IgD-negative memory B cell (primary cell): ENCODE data around the gene KRT78. TPM values are rescaled to one million over a fixed set of nuclear protein-coding genes. Genes with fewer than 3 reads are reported as not detected.

Source experiments
- H3K27ac Mint-ChIP-seq, 3 donors: one replicate each; pipeline ENCODE4 v1.8.0; 2020 to 2022; ENCODE audit warnings: mild to moderate bottlenecking in 3 of 3, mixed read lengths in 3 of 3, moderate library complexity in 1 of 3
- H3K27me3 Mint-ChIP-seq: one replicate; pipeline ENCODE4 v1.8.0; 2021; ENCODE audit warnings: mixed read lengths
- H3K36me3 Mint-ChIP-seq: one replicate; pipeline ENCODE4 v1.8.0; 2020; ENCODE audit warnings: mild to moderate bottlenecking, mixed read lengths
- H3K4me1 Mint-ChIP-seq, 3 donors: one replicate each; pipeline ENCODE4 v1.8.0; 2020 to 2022; ENCODE audit warnings: mixed read lengths in 3 of 3, mild to moderate bottlenecking in 1 of 3
- H3K4me3 Mint-ChIP-seq, 4 donors: one replicate each; pipeline ENCODE4 v1.8.0; 2020 to 2022; ENCODE audit warnings: mild to moderate bottlenecking in 4 of 4, mixed read lengths in 4 of 4, moderate library complexity in 3 of 4
- H3K9me3 Mint-ChIP-seq, 3 donors: one replicate each; pipeline ENCODE4 v1.8.0; 2020 to 2021; ENCODE audit warnings: mixed read lengths in 3 of 3, mild to moderate bottlenecking in 1 of 3
- polyA plus RNA-seq: library from polyadenylated mRNA; unstranded; fragments of 300-500 nt; fragmentation: Illumina TruSeq; gene quantifications from one replicate; pipeline ENCODE4 v1.2.3, GENCODE V29; 2021

Gene KRT78
- polyA plus RNA-seq, 1 donor from 2014 or later = not detected

- H3K4me1 Mint-ChIP-seq = no peaks in the 10 kb centered on the region
- no peaks in the 10 kb centered on the region for H3K9me3 Mint-ChIP-seq
- H3K27me3 Mint-ChIP-seq = peaks cover 9% of the 10 kb centered on the region
- H3K4me3 Mint-ChIP-seq = no peak overlapping the region
- H3K27ac Mint-ChIP-seq = no peak overlapping the region
- H3K36me3 Mint-ChIP-seq = peaks cover 7% of the 10 kb centered on the region
Measured at GRCh38 chr12:52817699-52818238, 31.0 kb downstream of the KRT78 start.

- Mint-ChIP-seq H3K4me1 (no peaks in the 10 kb centered on the region), H3K4me3 (peak overlapping the region in 1 of 4 donors; percentile 58), H3K27me3 (peaks cover 9% of the 10 kb centered on the region), H3K36me3 (peaks cover 7% of the 10 kb centered on the region), H3K9me3 (no peaks in the 10 kb centered on the region), H3K27ac (no peak overlapping the region)
Measured at GRCh38 chr12:52817003-52817698, 31.6 kb downstream of the KRT78 start.

- no peak overlapping the region for H3K27ac Mint-ChIP-seq
- H3K36me3 Mint-ChIP-seq = peaks cover 7% of the 10 kb centered on the region
- no peaks in the 10 kb centered on the region for H3K9me3 Mint-ChIP-seq
- no peaks in the 10 kb centered on the region for H3K4me1 Mint-ChIP-seq
- H3K27me3 Mint-ChIP-seq = peaks cover 9% of the 10 kb centered on the region
- no peak overlapping the region for H3K4me3 Mint-ChIP-seq
Measured at GRCh38 chr12:52815676-52816588, 32.9 kb downstream of the KRT78 start.

- H3K9me3 Mint-ChIP-seq = no peaks in the 10 kb centered on the region
- no peak overlapping the region for H3K27ac Mint-ChIP-seq
- peak overlapping the region in 1 of 4 donors; percentile 18 for H3K4me3 Mint-ChIP-seq
- no peaks in the 10 kb centered on the region for H3K4me1 Mint-ChIP-seq
- H3K27me3 Mint-ChIP-seq = peaks cover 9% of the 10 kb centered on the region
- H3K36me3 Mint-ChIP-seq = peaks cover 7% of the 10 kb centered on the region
Measured at GRCh38 chr12:52815161-52815560, 33.6 kb downstream of the KRT78 start.

GRCh38 chr12:52814710-52815155 lies 34.1 kb downstream of the KRT78 start:
- H3K36me3 Mint-ChIP-seq = peaks cover 7% of the 10 kb centered on the region
- peaks cover 9% of the 10 kb centered on the region for H3K27me3 Mint-ChIP-seq
- no peak overlapping the region for H3K27ac Mint-ChIP-seq
- no peaks in the 10 kb centered on the region for H3K9me3 Mint-ChIP-seq
- no peaks in the 10 kb centered on the region for H3K4me1 Mint-ChIP-seq
- no peak overlapping the region for H3K4me3 Mint-ChIP-seq

GRCh38 chr12:52813885-52814709 lies 34.7 kb downstream of the KRT78 start, which contains the start of gene KRT4:
Gene KRT4, minus strand, starts transcription at chr12:52814116. Its CDS starts 58 bp downstream, at chr12:52814058.
- no peak within 1 kb of the TSS for H3K4me3 Mint-ChIP-seq
- peaks cover 7% of the 10 kb centered on the region for H3K36me3 Mint-ChIP-seq
- H3K9me3 Mint-ChIP-seq = no peaks in the 10 kb centered on the region
- no peak within 1 kb of the TSS for H3K27ac Mint-ChIP-seq
- H3K4me1 Mint-ChIP-seq = peaks cover 0 to 2% (median 0%) of the 10 kb centered on the region in 3 donors
- H3K27me3 Mint-ChIP-seq = peaks cover 9% of the 10 kb centered on the region

GRCh38 chr12:52813203-52813819 lies 35.5 kb downstream of the KRT78 start:
- Mint-ChIP-seq H3K4me1 (peaks cover 0 to 2% (median 0%) of the 10 kb centered on the region in 3 donors), H3K9me3 (no peaks in the 10 kb centered on the region)

GRCh38 chr12:52812749-52813148 lies 36.0 kb downstream of the KRT78 start:
- no peak overlapping the region for H3K27ac Mint-ChIP-seq
- peaks cover 7% of the 10 kb centered on the region for H3K36me3 Mint-ChIP-seq
- H3K9me3 Mint-ChIP-seq = no peaks in the 10 kb centered on the region
- no peak overlapping the region for H3K4me3 Mint-ChIP-seq
- peaks cover 8% of the 10 kb centered on the region for H3K27me3 Mint-ChIP-seq
- peaks cover 0 to 2% (median 0%) of the 10 kb centered on the region in 3 donors for H3K4me1 Mint-ChIP-seq

More at GRCh38 chr12:52813203-52813819, 35.5 kb downstream of the KRT78 start:
- Mint-ChIP-seq H3K27ac (no peak overlapping the region), H3K36me3 (peaks cover 7% of the 10 kb centered on the region), H3K27me3 (peaks cover 11% of the 10 kb centered on the region), H3K4me3 (no peak overlapping the region)

GRCh38 chr12:52812073-52812400 lies 36.8 kb downstream of the KRT78 start:
- H3K9me3 Mint-ChIP-seq = no peaks in the 10 kb centered on the region
- peaks cover 7% of the 10 kb centered on the region for H3K36me3 Mint-ChIP-seq
- no peak overlapping the region for H3K4me3 Mint-ChIP-seq
- no peak overlapping the region for H3K27ac Mint-ChIP-seq
- H3K4me1 Mint-ChIP-seq = peaks cover 0 to 2% (median 0%) of the 10 kb centered on the region in 3 donors
- peaks cover 3% of the 10 kb centered on the region for H3K27me3 Mint-ChIP-seq

- Mint-ChIP-seq H3K27me3 (peaks cover 3% of the 10 kb centered on the region), H3K4me1 (peaks cover 0 to 2% (median 0%) of the 10 kb centered on the region in 3 donors), H3K9me3 (no peaks in the 10 kb centered on the region), H3K36me3 (peaks cover 7% of the 10 kb centered on the region), H3K27ac (no peak overlapping the region), H3K4me3 (no peak overlapping the region)
Measured at GRCh38 chr12:52811191-52812072, 37.4 kb downstream of the KRT78 start.

- H3K9me3 Mint-ChIP-seq = no peaks in the 10 kb centered on the region
- no peak overlapping the region for H3K4me3 Mint-ChIP-seq
- peaks cover 3% of the 10 kb centered on the region for H3K27me3 Mint-ChIP-seq
- H3K4me1 Mint-ChIP-seq = peaks cover 0 to 2% (median 0%) of the 10 kb centered on the region in 3 donors
- H3K27ac Mint-ChIP-seq = no peak overlapping the region
- H3K36me3 Mint-ChIP-seq = peaks cover 6% of the 10 kb centered on the region
Measured at GRCh38 chr12:52810554-52810953, 38.2 kb downstream of the KRT78 start.

- Mint-ChIP-seq H3K9me3 (no peaks in the 10 kb centered on the region), H3K27me3 (peaks cover 3% of the 10 kb centered on the region), H3K4me3 (no peak overlapping the region), H3K36me3 (peaks cover under 1% of the 10 kb centered on the region), H3K27ac (peak overlapping the region in 1 of 3 donors; percentile 88), H3K4me1 (peaks cover 0 to 2% (median 0%) of the 10 kb centered on the region in 3 donors)
Measured at GRCh38 chr12:52809166-52809565, 39.6 kb downstream of the KRT78 start.

- H3K36me3 Mint-ChIP-seq = no peaks in the 10 kb centered on the region
- H3K4me1 Mint-ChIP-seq = peaks cover 0 to 2% (median 0%) of the 10 kb centered on the region in 3 donors
- peak overlapping the region in 1 of 3 donors; percentile 88 for H3K27ac Mint-ChIP-seq
- no peak overlapping the region for H3K4me3 Mint-ChIP-seq
- peaks cover 5% of the 10 kb centered on the region for H3K27me3 Mint-ChIP-seq
- H3K9me3 Mint-ChIP-seq = no peaks in the 10 kb centered on the region
Measured at GRCh38 chr12:52808573-52809160, 40.1 kb downstream of the KRT78 start.
